HepG2 (cell line): ENCODE measurements around the gene THY1. TPM values are rescaled to one million over a fixed set of nuclear protein-coding genes. Genes with fewer than 3 reads are reported as not detected.
A peak's percentile ranks its signal among the peaks of the same experiment; 100 is the strongest.

Experiments used
- ATF4 ChIP-seq, 2 experiments: fragments of 450-650 bp in 1 of 2; sonication (generic) in 1 of 2; formaldehyde crosslinking; IDR thresholded peaks; 2 replicates each; pipeline versions ENCODE4 v1.5.0 to v1.8.0; 2020 to 2022; ENCODE audit warnings: mild to moderate bottlenecking in 1 of 2, missing genetic modification reagents in 1 of 2
- BRCA1 ChIP-seq: sonication (generic); formaldehyde crosslinking; IDR thresholded peaks from 2 replicates; pipeline ENCODE4 v1.4.0; 2020; ENCODE audit warnings: missing genetic modification reagents
- CBX1 ChIP-seq: IDR thresholded peaks from one replicate; pipeline ENCODE4 v1.6.1; 2016; ENCODE audit warnings: antibody characterized with exemption, low read depth
- JARID2 ChIP-seq: sonication (generic); formaldehyde crosslinking; IDR thresholded peaks from 2 replicates; pipeline ENCODE4 v1.8.1; 2023; ENCODE audit warnings: missing genetic modification reagents, inconsistent platforms; ENCODE audit not compliant: insufficient replicate concordance
- NFYC ChIP-seq: IDR thresholded peaks from 2 replicates; pipeline ENCODE4 v1.6.1; 2016; ENCODE audit warnings: missing genetic modification reagents, missing compliant biosample characterization
- PAF1 ChIP-seq: IDR thresholded peaks from 2 replicates; pipeline ENCODE4 v1.6.1; 2016; ENCODE audit warnings: missing genetic modification reagents, missing compliant biosample characterization
- PAWR ChIP-seq: sonication (generic); formaldehyde crosslinking; IDR thresholded peaks from 2 replicates; pipeline ENCODE4 v1.4.0; 2020; ENCODE audit warnings: missing genetic modification reagents, mild to moderate bottlenecking, borderline replicate concordance
- POGZ ChIP-seq: sonication (generic); formaldehyde crosslinking; IDR thresholded peaks from 2 replicates; pipeline ENCODE4 v1.4.0; 2020; ENCODE audit warnings: mild to moderate bottlenecking, missing genetic modification reagents
- PRMT3 ChIP-seq: sonication (generic); formaldehyde crosslinking; IDR thresholded peaks from 2 replicates; pipeline ENCODE4 v1.8.1; 2022; ENCODE audit warnings: low read depth, mild to moderate bottlenecking, moderate library complexity, missing genetic modification reagents, borderline replicate concordance
- SP4 ChIP-seq: sonication (generic); formaldehyde crosslinking; IDR thresholded peaks from 2 replicates; pipeline ENCODE4 v1.8.1; 2023; ENCODE audit warnings: mild to moderate bottlenecking, missing genetic modification reagents
- THAP8 ChIP-seq: sonication (generic); formaldehyde crosslinking; IDR thresholded peaks from 2 replicates; pipeline ENCODE4 v1.5.1; 2020; ENCODE audit warnings: missing genetic modification reagents, mild to moderate bottlenecking, borderline replicate concordance
- ZHX1 ChIP-seq: sonication (generic); formaldehyde crosslinking; IDR thresholded peaks from 2 replicates; pipeline ENCODE4 v1.8.1; 2022; ENCODE audit warnings: low read depth, mild to moderate bottlenecking, missing genetic modification reagents
- ZNF33A ChIP-seq: sonication (generic); formaldehyde crosslinking; IDR thresholded peaks from 2 replicates; pipeline ENCODE4 v1.5.1; 2020; ENCODE audit warnings: missing genetic modification reagents, mild to moderate bottlenecking, moderate library complexity, borderline replicate concordance
- ZNF580 ChIP-seq: IDR thresholded peaks from 2 replicates; pipeline ENCODE4 v1.6.1; 2016; ENCODE audit warnings: low read depth, borderline replicate concordance
- ZNF607 ChIP-seq: sonication (generic); formaldehyde crosslinking; IDR thresholded peaks from 2 replicates; pipeline ENCODE4 v1.5.1; 2020; ENCODE audit warnings: missing genetic modification reagents, mild to moderate bottlenecking, borderline replicate concordance
- polyA plus RNA-seq, 8 experiments: library from polyadenylated mRNA; depleted of rRNA in 3 of 8; stranded (reverse) in 7 of 8; unstranded in 1 of 8; fragments of >200 nt; fragmentation: Illumina TruSeq in 4 of 8; extraction: Trizol in 4 of 8; gene quantifications; 2 replicates each; pipeline versions ENCODE4 v1.2.1 to v1.2.3, GENCODE V29; 2011 to 2016; ENCODE audit warnings: low read depth in 4 of 8, missing spikeins in 1 of 8, mixed read lengths in 1 of 8; ENCODE audit not compliant: insufficient read depth in 1 of 8
- total RNA-seq, 5 experiments: library from RNA; depleted of rRNA; stranded (reverse); fragments of >200 nt; fragmentation: Illumina TruSeq; extraction: Trizol; gene quantifications; 2 replicates each; pipeline ENCODE4 v1.2.3, GENCODE V29; 2016; ENCODE audit warnings: low read depth in 1 of 5
- TF ChIP-seq, protein P1 (sequence below): sonication (generic); formaldehyde crosslinking; IDR thresholded peaks from 2 replicates; pipeline ENCODE4 v1.5.0; 2020; ENCODE audit warnings: mild to moderate bottlenecking, missing genetic modification reagents, borderline replicate concordance
- TF ChIP-seq, protein P2 (sequence below): sonication (generic); formaldehyde crosslinking; IDR thresholded peaks from 2 replicates; pipeline ENCODE4 v1.8.0; 2022; ENCODE audit warnings: mild to moderate bottlenecking, missing genetic modification reagents; ENCODE audit not compliant: insufficient replicate concordance
- TF ChIP-seq, protein P3 (sequence below): sonication (generic); formaldehyde crosslinking; IDR thresholded peaks from 2 replicates; pipeline ENCODE4 v1.5.1; 2020; ENCODE audit warnings: mild to moderate bottlenecking, missing genetic modification reagents, moderate library complexity

Gene THY1
- total and polyA plus RNA-seq, 2 of the 13 experiments (the other 11 are each of a cell fraction or from before 2014, with no cell fraction given), result not detected

DNA sequence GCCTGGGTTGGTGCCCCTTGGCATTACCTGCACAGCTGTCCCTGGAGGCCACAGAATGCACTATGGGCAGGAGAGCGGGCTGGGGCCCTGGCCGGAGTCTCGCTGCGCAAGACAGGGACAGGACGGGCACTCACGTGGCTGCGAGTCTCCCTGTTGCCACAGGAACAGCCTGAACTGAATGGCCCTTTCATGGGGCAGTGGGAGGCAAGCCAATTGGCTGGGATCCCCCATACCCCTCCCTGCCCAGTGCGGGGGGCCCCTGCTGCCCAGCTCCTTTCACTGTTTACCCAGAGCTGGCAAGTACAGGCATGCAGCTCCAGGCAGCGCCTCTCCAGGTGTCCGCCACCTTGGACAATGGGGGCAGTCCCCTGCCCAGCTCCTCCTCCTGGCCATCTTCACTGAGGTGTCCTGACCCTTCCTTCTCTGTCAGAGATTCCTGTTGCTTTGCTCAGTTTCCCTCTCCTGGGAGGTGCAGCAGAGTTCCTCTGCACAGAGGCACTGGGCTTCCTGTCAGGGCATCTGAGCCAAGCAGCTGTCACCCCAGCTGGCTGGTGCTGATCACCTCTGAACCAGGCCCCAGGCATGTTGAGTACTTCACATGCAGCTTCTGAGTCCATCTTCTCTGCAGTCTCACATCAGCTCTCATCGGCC, 46.6 kb downstream of the THY1 start (continued):
- TF ChIP-seq ZHX1 (CRISPR knock-in tag), result no peak
- TF ChIP-seq PAWR (CRISPR knock-in tag), result no peak
- TF ChIP-seq, protein P1, sequence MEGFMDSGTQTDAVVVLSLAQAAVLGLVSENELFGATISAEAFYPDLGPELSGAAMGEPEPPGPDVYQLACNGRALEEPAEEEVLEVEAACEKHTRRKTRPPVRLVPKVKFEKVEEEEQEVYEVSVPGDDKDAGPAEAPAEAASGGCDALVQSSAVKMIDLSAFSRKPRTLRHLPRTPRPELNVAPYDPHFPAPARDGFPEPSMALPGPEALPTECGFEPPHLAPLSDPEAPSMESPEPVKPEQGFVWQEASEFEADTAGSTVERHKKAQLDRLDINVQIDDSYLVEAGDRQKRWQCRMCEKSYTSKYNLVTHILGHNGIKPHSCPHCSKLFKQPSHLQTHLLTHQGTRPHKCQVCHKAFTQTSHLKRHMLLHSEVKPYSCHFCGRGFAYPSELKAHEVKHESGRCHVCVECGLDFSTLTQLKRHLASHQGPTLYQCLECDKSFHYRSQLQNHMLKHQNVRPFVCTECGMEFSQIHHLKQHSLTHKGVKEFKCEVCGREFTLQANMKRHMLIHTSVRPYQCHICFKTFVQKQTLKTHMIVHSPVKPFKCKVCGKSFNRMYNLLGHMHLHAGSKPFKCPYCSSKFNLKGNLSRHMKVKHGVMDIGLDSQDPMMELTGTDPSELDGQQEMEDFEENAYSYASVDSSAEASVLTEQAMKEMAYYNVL, result no peak
- no peak for TF ChIP-seq BRCA1 (CRISPR knock-in tag)
- TF ChIP-seq, protein P2, sequence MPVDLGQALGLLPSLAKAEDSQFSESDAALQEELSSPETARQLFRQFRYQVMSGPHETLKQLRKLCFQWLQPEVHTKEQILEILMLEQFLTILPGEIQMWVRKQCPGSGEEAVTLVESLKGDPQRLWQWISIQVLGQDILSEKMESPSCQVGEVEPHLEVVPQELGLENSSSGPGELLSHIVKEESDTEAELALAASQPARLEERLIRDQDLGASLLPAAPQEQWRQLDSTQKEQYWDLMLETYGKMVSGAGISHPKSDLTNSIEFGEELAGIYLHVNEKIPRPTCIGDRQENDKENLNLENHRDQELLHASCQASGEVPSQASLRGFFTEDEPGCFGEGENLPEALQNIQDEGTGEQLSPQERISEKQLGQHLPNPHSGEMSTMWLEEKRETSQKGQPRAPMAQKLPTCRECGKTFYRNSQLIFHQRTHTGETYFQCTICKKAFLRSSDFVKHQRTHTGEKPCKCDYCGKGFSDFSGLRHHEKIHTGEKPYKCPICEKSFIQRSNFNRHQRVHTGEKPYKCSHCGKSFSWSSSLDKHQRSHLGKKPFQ (CRISPR knock-in tag), result no peak
- TF ChIP-seq ZNF33A, result no peak
- 0 out of 2 replicates have a peak, but pooled peaks have one; percentile 36 for TF ChIP-seq SP4 (CRISPR knock-in tag)
- TF ChIP-seq PRMT3 (CRISPR knock-in tag), result no peak
- peak in 1 of 2 experiments; percentile 24; a peak in 1 of 4 replicates for TF ChIP-seq ATF4 (CRISPR knock-in tag; IDR thresholded peaks at IDR 0.05)
- peak; percentile 60 for TF ChIP-seq CBX1
- no peak for TF ChIP-seq ZNF580 (CRISPR knock-in tag)
- TF ChIP-seq, protein P3, sequence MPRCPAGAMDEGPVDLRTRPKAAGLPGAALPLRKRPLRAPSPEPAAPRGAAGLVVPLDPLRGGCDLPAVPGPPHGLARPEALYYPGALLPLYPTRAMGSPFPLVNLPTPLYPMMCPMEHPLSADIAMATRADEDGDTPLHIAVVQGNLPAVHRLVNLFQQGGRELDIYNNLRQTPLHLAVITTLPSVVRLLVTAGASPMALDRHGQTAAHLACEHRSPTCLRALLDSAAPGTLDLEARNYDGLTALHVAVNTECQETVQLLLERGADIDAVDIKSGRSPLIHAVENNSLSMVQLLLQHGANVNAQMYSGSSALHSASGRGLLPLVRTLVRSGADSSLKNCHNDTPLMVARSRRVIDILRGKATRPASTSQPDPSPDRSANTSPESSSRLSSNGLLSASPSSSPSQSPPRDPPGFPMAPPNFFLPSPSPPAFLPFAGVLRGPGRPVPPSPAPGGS (CRISPR knock-in tag), result no peak
- TF ChIP-seq PAF1 (CRISPR knock-in tag), result no peak
- TF ChIP-seq NFYC (CRISPR knock-in tag), result peak; percentile 58
- TF ChIP-seq THAP8 (CRISPR knock-in tag), result no peak
- peak; percentile 47; the same call in 1 of the 2 replicates for TF ChIP-seq POGZ (CRISPR knock-in tag)
- no peak for TF ChIP-seq ZNF607 (CRISPR knock-in tag)
- TF ChIP-seq JARID2, result peak; percentile 51
